A375 (cell line): ENCODE measurements around the gene KREMEN1. TPM values are rescaled to one million over a fixed set of nuclear protein-coding genes. Genes with fewer than 3 reads are reported as not detected.

ENCODE experiments used
- small RNA-seq: library from RNA; depleted of rRNA; stranded (forward); fragments of <200 nt; gene quantifications from one replicate; pipeline ENCODE3, GENCODE V24; 2014
- total RNA-seq: library from RNA; depleted of rRNA; stranded (reverse); fragments of >200 nt; shearing (Covaris generic); gene quantifications from 2 replicates; pipeline ENCODE4 v1.2.3, GENCODE V29; 2014; rRNA removed

The KREMEN1 gene
- 1.6 and 1.7 TPM in 2 replicates for total RNA-seq

DNA sequence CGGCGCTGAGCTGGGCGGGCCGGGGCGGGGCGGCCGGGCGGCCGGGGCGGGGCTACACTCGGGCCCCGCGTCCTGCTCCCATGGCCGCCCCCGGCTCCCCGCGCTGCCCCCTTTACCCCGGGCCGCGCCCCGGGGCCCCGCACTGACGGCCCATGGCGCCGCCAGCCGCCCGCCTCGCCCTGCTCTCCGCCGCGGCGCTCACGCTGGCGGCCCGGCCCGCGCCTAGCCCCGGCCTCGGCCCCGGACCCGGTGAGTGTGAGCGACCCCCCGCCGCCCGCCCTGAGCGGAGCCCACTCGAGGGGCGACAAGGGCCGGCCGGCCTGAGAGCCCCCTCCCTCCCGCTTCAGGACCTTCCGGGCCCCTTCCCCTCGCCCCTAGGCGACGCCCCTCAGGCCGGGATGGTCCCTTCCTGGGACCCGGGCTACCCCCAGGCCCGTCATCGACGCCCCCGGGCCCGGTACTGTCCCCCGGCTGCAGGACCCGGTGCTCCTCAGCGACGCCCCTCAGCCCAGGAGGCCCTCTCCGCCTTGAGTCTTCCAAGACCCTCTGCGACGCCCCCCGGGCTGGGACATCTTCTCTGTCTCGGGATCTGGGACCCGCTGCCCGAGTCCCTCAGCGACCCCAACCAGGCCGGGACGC lies at the start of gene KREMEN1:
Gene KREMEN1 (plus strand): TSS at position 57 of the 639 bp plus-strand sequence. CDS start 96 bp downstream, at position 153.

DNA sequence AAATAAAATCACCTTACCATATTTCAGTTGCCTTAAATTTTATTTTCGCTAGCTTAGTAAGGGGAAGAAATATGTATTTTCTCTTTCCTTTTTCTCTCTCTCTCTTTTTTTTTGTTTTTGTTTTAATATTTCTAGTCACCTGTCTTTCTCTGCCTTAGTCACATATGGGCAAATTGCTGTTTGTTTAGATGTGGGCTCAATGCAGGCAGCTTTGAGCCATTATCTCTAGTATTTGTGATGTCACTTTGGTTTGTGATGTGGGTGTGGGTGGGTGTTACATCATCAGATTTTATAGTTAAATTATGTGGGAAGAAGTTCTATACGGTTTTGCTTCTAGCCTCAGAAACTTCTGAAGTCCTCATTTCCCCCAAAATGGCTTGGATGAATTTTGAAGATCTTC lies 11.1 kb upstream of the KREMEN1 start, which contains the start of gene C22orf31:
Gene C22orf31 (minus strand): TSS at position 59 of the 400 bp plus-strand sequence. CDS start 39 bp downstream, at position 20.

GRCh38 chr22:29205594-29206371 lies 132.9 kb downstream of the KREMEN1 start, which contains the start of gene EMID1:
EMID1 (plus strand) TSS chr22:29205896; CDS start chr22:29206039, 143 bp downstream.

Small RNAs within 50 kb of the gene (small RNA-seq; reads per million reads assigned to genes)
- gene RNU6-1219P (not detected), gene RNU6-810P (not detected)

Other genes with a start within 250 kb of the KREMEN1 start
- 4.1 and 4.8 TPM in 2 replicates for gene ZNRF3, start 189.5 kb upstream of the KREMEN1 start, total RNA-seq
- gene C22orf31, start 11.2 kb upstream of the KREMEN1 start, total RNA-seq: not detected in 2 replicates
- gene EMID1, start 132.9 kb downstream of the KREMEN1 start, total RNA-seq: 0.21 and 0.87 TPM in 2 replicates
- gene RHBDD3, start 194.9 kb downstream of the KREMEN1 start, total RNA-seq: 16.2 and 27.1 TPM in 2 replicates
- gene EWSR1, start 195.2 kb downstream of the KREMEN1 start, total RNA-seq: 284 and 302 TPM in 2 replicates
- 7.9 and 11.0 TPM in 2 replicates for gene GAS2L1, start 233.6 kb downstream of the KREMEN1 start, total RNA-seq
- gene RASL10A, start 242.7 kb downstream of the KREMEN1 start, total RNA-seq: 0.57 and 0.88 TPM in 2 replicates